Embryonic facial prominence (tissue), 1 donor: Measurements from ENCODE around the gene TRIM7.
"Not testable (repeated sequence)": the region's sequence is repeated elsewhere in the genome, so short reads cannot be mapped to it uniquely, and the experiment has no call there.

Experiments
- DNase-seq: peaks from one replicate; pipeline ENCODE4 v3.0.0-alpha.2; 2016; ENCODE audit errors: extremely low spot score

Gene TRIM7

GRCh38 chr5:181173027-181173419 is 32.0 kb downstream of the TRIM7 start:
- no peak for DNase-seq

DNA sequence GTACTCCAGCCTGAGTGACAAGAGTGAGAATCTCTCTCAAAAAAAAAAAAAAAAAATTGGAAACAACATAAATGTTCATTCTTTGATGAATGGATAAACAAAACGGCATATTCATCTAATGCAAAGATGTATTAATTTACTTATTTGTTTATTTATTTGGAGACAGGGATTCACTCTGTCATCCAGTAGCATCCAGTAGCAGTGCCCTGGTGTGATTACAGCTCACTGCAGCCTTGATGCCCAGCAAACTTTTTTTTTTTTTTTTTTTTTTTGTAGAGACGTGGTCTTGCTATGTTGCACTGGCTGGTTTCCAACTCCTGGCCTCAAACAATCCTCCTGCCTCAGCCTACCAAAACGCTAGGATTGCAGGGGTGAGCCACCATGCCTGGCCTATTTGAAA is 33.2 kb downstream of the TRIM7 start:
- DNase-seq, result no peak

GRCh38 chr5:181170996-181171395 is 34.0 kb downstream of the TRIM7 start:
- DNase-seq, result no peak

DNA sequence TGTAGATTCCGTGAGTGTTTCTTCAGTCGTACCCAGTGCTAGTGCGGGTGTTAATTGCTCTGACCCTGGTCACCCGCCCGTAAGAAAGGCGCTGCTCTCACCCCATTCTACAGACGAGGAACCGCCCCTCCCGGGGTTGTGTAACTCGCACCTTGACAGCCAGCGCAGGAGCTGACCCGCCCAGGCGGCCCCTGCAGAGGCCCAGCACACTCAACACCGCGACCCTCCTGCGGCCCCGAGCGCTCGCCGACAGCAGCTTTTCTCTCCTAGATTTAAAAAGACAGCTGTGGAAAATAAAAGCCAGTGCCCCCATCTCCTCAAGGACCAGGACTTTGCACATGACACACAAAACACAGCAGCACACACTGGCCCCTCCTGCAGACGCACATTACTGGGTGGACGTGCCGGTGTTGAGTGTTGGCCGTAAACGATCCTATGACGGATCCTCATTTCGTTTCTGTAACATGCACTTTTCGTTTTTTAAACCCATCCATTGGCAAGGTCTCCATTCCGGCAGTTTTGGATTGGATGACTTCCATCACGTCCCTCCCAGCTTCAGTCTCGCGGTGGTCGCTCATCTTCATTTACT is 34.7 kb downstream of the TRIM7 start:
- no peak for DNase-seq

DNA sequence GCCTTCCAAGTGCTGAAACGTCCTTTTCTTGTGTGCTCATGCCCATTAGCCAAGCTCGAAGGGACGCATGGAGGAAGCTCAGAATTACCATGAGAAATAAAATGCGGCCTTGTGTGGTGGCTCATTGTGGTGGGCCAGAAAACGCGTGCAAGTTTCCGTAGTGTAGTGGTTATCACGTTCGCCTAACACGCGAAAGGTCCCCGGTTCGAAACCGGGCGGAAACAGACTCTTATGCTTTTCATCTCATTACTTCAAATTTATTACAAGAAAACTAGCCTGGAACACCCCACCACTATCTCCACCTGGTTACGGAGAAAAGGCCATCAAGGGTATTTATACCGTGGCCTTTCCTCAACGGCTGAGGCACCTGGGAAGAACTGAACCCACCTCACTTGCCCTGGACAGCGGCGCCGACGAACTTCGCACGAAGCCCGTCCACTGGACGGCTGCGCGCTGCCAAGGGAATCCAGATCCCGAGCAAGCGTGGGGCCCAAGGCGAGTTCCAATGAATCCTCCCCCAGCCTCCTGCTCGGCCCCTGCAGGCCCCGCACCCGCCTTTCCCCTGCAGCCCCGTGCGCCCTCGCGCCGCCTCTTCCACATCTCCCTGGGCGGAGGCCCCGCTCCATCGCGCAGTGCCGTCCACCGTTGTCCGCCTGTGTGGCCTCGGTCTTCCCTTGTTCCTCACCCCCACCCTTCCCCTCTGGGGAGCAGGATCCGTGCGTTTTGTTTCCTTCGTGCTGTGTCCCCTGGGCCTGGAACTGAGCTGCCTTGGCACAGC is 35.3 kb downstream of the TRIM7 start:
- DNase-seq, result not testable (repeated sequence)

- no peak for DNase-seq
Observed at GRCh38 chr5:181168595-181169118, 36.3 kb downstream of the TRIM7 start.

- no peak for DNase-seq
Observed at GRCh38 chr5:181167814-181168488, 37.0 kb downstream of the TRIM7 start.

GRCh38 chr5:181166812-181167733 is 37.9 kb downstream of the TRIM7 start:
- DNase-seq, result no peak

- DNase-seq, result no peak
Observed at GRCh38 chr5:181164076-181164952, 40.7 kb downstream of the TRIM7 start.

- no peak for DNase-seq
Observed at GRCh38 chr5:181163487-181164075, 41.4 kb downstream of the TRIM7 start.

- DNase-seq, result no peak
Observed at GRCh38 chr5:181161534-181162175, 43.3 kb downstream of the TRIM7 start.

GRCh38 chr5:181160755-181161533 is 44.1 kb downstream of the TRIM7 start:
- DNase-seq, result not testable (repeated sequence)

- no peak for DNase-seq
Observed at GRCh38 chr5:181160152-181160754, 44.7 kb downstream of the TRIM7 start.

DNA sequence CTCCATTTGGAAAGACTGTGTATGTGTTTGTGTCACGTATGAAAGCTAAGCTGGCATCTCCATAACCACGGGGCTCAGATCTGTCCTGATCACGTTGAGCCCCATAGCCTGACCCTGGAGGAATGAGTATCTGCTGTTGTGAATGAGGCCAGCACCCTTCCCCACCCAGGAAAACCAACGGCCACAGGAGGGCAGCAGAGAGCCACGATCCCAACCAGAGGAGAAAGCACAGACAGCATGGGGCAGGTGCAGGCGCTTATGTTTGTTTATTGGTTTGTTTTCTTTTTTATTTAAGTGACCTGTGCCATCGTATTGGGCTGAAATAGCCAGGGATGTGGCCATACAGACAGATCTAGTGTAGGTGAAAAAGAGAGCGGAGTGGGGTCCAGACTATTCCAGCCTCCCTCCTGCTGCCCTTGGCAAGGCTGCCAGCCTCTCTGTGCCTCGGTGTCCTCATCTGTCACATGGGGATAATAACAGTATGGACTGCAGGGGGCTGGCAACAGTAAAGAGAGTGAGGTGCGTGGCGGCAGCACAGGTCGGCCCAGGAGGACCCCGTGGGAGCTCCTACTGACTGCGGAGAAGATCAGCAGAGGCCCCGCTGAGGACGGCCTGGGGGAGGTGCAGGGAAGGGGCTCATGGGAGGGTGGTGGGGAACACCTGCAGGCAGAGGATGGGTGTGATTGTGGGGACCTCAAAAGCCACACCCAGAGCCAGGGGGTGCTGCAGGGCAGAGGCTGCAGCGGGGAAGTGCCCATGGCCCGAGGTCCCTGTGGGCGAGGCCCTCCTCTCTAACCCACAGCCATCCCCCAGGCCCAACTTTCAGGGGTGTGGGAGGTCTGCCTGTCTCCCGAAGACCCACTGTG is 45.5 kb downstream of the TRIM7 start:
- no peak for DNase-seq

DNA sequence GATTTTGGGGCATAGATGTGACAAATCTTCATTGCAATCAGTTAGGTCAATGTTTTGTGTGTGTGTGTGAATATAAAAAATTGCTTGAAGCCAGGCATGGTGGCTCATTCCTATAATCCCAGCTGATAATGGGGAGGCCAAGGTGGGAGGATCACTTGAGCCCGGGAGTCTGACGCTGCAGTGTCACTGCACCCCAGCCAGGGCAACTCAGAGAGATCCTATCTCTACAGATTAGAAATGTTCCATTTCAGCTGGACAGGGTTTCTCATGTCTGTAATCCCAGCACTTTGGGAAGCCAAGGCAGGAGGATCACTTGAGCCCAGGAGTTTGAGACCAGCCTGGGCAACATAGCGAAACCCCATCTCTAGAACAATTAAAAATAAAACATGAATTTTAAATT is 46.1 kb downstream of the TRIM7 start:
- DNase-seq, result no peak

DNA sequence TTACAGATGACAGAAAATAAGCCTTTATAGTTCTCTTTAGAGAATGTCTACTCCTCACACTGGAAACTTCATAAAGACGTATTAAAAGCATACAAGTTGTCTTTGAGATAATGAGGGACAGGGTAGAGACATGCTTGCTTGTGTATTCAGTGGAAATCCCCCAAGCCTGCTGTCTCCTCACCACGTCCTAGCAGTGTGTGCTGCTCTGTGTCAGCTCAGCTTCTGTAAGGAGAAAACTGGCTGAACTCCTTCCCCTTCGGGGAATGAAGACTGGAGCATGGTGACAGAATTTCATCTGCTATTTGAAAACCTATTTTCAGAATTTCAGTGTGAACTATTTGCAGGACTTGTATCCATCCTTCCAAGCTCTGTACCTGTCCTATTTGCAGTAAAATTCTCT is 48.2 kb downstream of the TRIM7 start:
- DNase-seq, result no peak

- DNase-seq, result no peak
Observed at GRCh38 chr5:181153814-181154213, 51.2 kb downstream of the TRIM7 start.

DNA sequence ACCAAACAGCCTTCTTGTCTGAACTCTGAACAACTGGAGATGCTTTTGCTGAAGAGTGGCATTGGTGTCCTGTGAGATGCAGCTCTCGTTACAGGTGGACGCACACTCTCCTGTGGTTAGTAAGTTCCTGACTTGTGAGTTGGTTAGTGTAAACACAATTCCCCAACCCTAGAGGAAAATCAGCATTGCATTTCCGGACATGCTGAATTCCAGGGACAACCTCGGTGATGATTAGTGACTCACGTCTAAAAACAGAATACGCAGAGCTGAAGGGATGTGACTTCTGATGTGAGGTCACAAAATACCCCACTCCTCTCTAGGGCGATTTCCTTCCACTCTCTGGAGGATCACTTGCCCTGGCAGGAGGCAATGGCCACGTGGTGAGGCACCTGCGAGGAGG is 52.6 kb downstream of the TRIM7 start:
- DNase-seq, result no peak
